Stimulated activated memory B cell treated with anti-CD40 and anti-IgM and Interleukin-4, amounts not matched to agents 10 μg/mL and 1 μg/mL and 100 μg/mL, for 72 hours (primary cell): ENCODE results near the gene TMEM116.
"Not testable (repeated sequence)": the region's sequence is repeated elsewhere in the genome, so short reads cannot be mapped to it uniquely, and the experiment has no call there.

Source experiments
- ATAC-seq: fragments of 150-1000 bp; cut with Tn5 transposase; 2 replicates; pipeline ENCODE4 v1.10.0; 2021
- H3K27ac Mint-ChIP-seq: one replicate; pipeline ENCODE4 v1.8.0; 2022; ENCODE audit warnings: mild to moderate bottlenecking, mixed read lengths
- H3K27me3 Mint-ChIP-seq: one replicate; pipeline ENCODE4 v1.8.0; 2022; ENCODE audit warnings: mixed read lengths
- H3K36me3 Mint-ChIP-seq: one replicate; pipeline ENCODE4 v1.8.0; 2022; ENCODE audit warnings: mixed read lengths
- H3K4me1 Mint-ChIP-seq: one replicate; pipeline ENCODE4 v1.8.0; 2022; ENCODE audit warnings: mixed read lengths
- H3K4me3 Mint-ChIP-seq: one replicate; pipeline ENCODE4 v1.8.0; 2022; ENCODE audit warnings: mild to moderate bottlenecking, moderate library complexity, mixed read lengths
- H3K9me3 Mint-ChIP-seq: one replicate; pipeline ENCODE4 v1.8.0; 2022; ENCODE audit warnings: mixed read lengths

TMEM116 gene

GRCh38 chr12:111995782-111996480, 17.0 kb downstream of the TMEM116 start:
- Mint-ChIP-seq H3K4me3 (no peak overlapping the region), H3K36me3 (peaks cover 6% of the 10 kb centered on the region), H3K4me1 (peaks cover 47% of the 10 kb centered on the region), H3K27me3 (no peaks in the 10 kb centered on the region), H3K27ac (no peak overlapping the region), H3K9me3 (no peaks in the 10 kb centered on the region)
- no peak for ATAC-seq

- ATAC-seq, H3K36me3 Mint-ChIP-seq, H3K27ac Mint-ChIP-seq, H3K9me3 Mint-ChIP-seq, H3K27me3 Mint-ChIP-seq: not testable (repeated sequence)
- peak overlapping the region; percentile 77 for H3K4me3 Mint-ChIP-seq
- H3K4me1 Mint-ChIP-seq, result peaks cover 41% of the 10 kb centered on the region
Measured at GRCh38 chr12:111994211-111995111, 18.5 kb downstream of the TMEM116 start.

GRCh38 chr12:111993292-111994150, 19.4 kb downstream of the TMEM116 start:
- H3K36me3 Mint-ChIP-seq, result peaks cover 12% of the 10 kb centered on the region
- H3K9me3 Mint-ChIP-seq, result no peaks in the 10 kb centered on the region
- H3K4me1 Mint-ChIP-seq, result peaks cover 41% of the 10 kb centered on the region
- H3K4me3 Mint-ChIP-seq, result peak overlapping the region; percentile 77
- H3K27me3 Mint-ChIP-seq, result no peaks in the 10 kb centered on the region
- H3K27ac Mint-ChIP-seq, result no peak overlapping the region
- peak; percentile 54 for ATAC-seq

- Mint-ChIP-seq H3K36me3 (peaks cover 18% of the 10 kb centered on the region), H3K9me3 (no peaks in the 10 kb centered on the region), H3K27me3 (no peaks in the 10 kb centered on the region), H3K27ac (no peak overlapping the region), H3K4me3 (no peak overlapping the region), H3K4me1 (peaks cover 41% of the 10 kb centered on the region)
- no peak for ATAC-seq
Measured at GRCh38 chr12:111992464-111992863, 20.5 kb downstream of the TMEM116 start.

- peaks cover 19% of the 10 kb centered on the region for H3K36me3 Mint-ChIP-seq
- no peak overlapping the region for H3K27ac Mint-ChIP-seq
- H3K9me3 Mint-ChIP-seq, result no peaks in the 10 kb centered on the region
- H3K27me3 Mint-ChIP-seq, result no peaks in the 10 kb centered on the region
- ATAC-seq, result no peak
- no peak overlapping the region for H3K4me3 Mint-ChIP-seq
- H3K4me1 Mint-ChIP-seq, result peaks cover 41% of the 10 kb centered on the region
Measured at GRCh38 chr12:111991946-111992345, 21.0 kb downstream of the TMEM116 start.

GRCh38 chr12:111991535-111991934, 21.4 kb downstream of the TMEM116 start:
- H3K27me3 Mint-ChIP-seq, result no peaks in the 10 kb centered on the region

GRCh38 chr12:111984820-111985219, 28.1 kb downstream of the TMEM116 start:
- H3K27ac Mint-ChIP-seq, result no peak overlapping the region
- no peak overlapping the region for H3K4me3 Mint-ChIP-seq
- H3K27me3 Mint-ChIP-seq, result no peaks in the 10 kb centered on the region
- H3K4me1 Mint-ChIP-seq, result no peaks in the 10 kb centered on the region
- no peak for ATAC-seq
- no peaks in the 10 kb centered on the region for H3K9me3 Mint-ChIP-seq
- peaks cover 38% of the 10 kb centered on the region for H3K36me3 Mint-ChIP-seq

More at GRCh38 chr12:111991535-111991934, 21.4 kb downstream of the TMEM116 start:
- peaks cover 19% of the 10 kb centered on the region for H3K36me3 Mint-ChIP-seq
- H3K9me3 Mint-ChIP-seq, result no peaks in the 10 kb centered on the region
- ATAC-seq, result no peak
- H3K27ac Mint-ChIP-seq, result no peak overlapping the region
- H3K4me3 Mint-ChIP-seq, result no peak overlapping the region
- peaks cover 41% of the 10 kb centered on the region for H3K4me1 Mint-ChIP-seq

- H3K27ac Mint-ChIP-seq, result no peak overlapping the region
- H3K4me3 Mint-ChIP-seq, result no peak overlapping the region
- H3K36me3 Mint-ChIP-seq, result peaks cover 31% of the 10 kb centered on the region
- no peaks in the 10 kb centered on the region for H3K4me1 Mint-ChIP-seq
- no peaks in the 10 kb centered on the region for H3K9me3 Mint-ChIP-seq
- no peak for ATAC-seq
- no peaks in the 10 kb centered on the region for H3K27me3 Mint-ChIP-seq
Measured at GRCh38 chr12:111981987-111982386, 31.0 kb downstream of the TMEM116 start.

GRCh38 chr12:111980598-111980997, 32.4 kb downstream of the TMEM116 start:
- no peaks in the 10 kb centered on the region for H3K4me1 Mint-ChIP-seq
- H3K36me3 Mint-ChIP-seq, result peaks cover 31% of the 10 kb centered on the region
- no peak overlapping the region for H3K27ac Mint-ChIP-seq
- no peak overlapping the region for H3K4me3 Mint-ChIP-seq
- H3K9me3 Mint-ChIP-seq, result no peaks in the 10 kb centered on the region
- H3K27me3 Mint-ChIP-seq, result no peaks in the 10 kb centered on the region
- no peak for ATAC-seq

GRCh38 chr12:111978545-111978944, 34.4 kb downstream of the TMEM116 start:
- no peak overlapping the region for H3K27ac Mint-ChIP-seq
- no peaks in the 10 kb centered on the region for H3K27me3 Mint-ChIP-seq
- H3K4me3 Mint-ChIP-seq, result no peak overlapping the region
- H3K36me3 Mint-ChIP-seq, result peaks cover 28% of the 10 kb centered on the region
- H3K9me3 Mint-ChIP-seq, result no peaks in the 10 kb centered on the region
- ATAC-seq, result no peak
- no peaks in the 10 kb centered on the region for H3K4me1 Mint-ChIP-seq

- Mint-ChIP-seq H3K27me3 (no peaks in the 10 kb centered on the region), H3K4me1 (no peaks in the 10 kb centered on the region), H3K36me3 (peaks cover 35% of the 10 kb centered on the region), H3K9me3 (no peaks in the 10 kb centered on the region), H3K27ac (no peak overlapping the region), H3K4me3 (no peak overlapping the region)
- ATAC-seq, result no peak
Measured at GRCh38 chr12:111976860-111977259, 36.1 kb downstream of the TMEM116 start.

- H3K27ac Mint-ChIP-seq, result no peak overlapping the region
- H3K27me3 Mint-ChIP-seq, result no peaks in the 10 kb centered on the region
- no peaks in the 10 kb centered on the region for H3K9me3 Mint-ChIP-seq
- H3K36me3 Mint-ChIP-seq, result peaks cover 32% of the 10 kb centered on the region
- ATAC-seq, result no peak
- H3K4me1 Mint-ChIP-seq, result no peaks in the 10 kb centered on the region
- no peak overlapping the region for H3K4me3 Mint-ChIP-seq
Measured at GRCh38 chr12:111976291-111976690, 36.7 kb downstream of the TMEM116 start.

GRCh38 chr12:111975161-111975931, 37.6 kb downstream of the TMEM116 start:
- Mint-ChIP-seq H3K4me3 (no peak overlapping the region), H3K4me1 (no peaks in the 10 kb centered on the region), H3K9me3 (no peaks in the 10 kb centered on the region), H3K27me3 (no peaks in the 10 kb centered on the region), H3K36me3 (peaks cover 35% of the 10 kb centered on the region), H3K27ac (no peak overlapping the region)
- ATAC-seq, result no peak

GRCh38 chr12:111971800-111972199, 41.2 kb downstream of the TMEM116 start:
- H3K4me3 Mint-ChIP-seq, result no peak overlapping the region
- no peak overlapping the region for H3K27ac Mint-ChIP-seq
- H3K36me3 Mint-ChIP-seq, result peaks cover 18% of the 10 kb centered on the region
- H3K9me3 Mint-ChIP-seq, result peaks cover 3% of the 10 kb centered on the region
- no peaks in the 10 kb centered on the region for H3K27me3 Mint-ChIP-seq
- ATAC-seq, result no peak
- no peaks in the 10 kb centered on the region for H3K4me1 Mint-ChIP-seq
